ENCODE data around the gene ANKRD45.
"Not testable (repeated sequence)": the region's sequence is repeated elsewhere in the genome, so short reads cannot be mapped to it uniquely, and the experiment has no call there.

ANKRD45 gene

GRCh38 chr1:173702736-173703135, 33.1 kb upstream of the ANKRD45 start:
- TF ChIP-seq CTCF (IDR thresholded peaks at IDR 0.05; ENCODE audit: low read depth, low read length, missing control alignments), result no peak
- DNase-seq (ENCODE audit: extremely low read depth, low read depth), result no peak
- H3K4me3 ChIP-seq (replicated peaks; ENCODE audit: low read depth, low read length), result no peak overlapping the region

DNA sequence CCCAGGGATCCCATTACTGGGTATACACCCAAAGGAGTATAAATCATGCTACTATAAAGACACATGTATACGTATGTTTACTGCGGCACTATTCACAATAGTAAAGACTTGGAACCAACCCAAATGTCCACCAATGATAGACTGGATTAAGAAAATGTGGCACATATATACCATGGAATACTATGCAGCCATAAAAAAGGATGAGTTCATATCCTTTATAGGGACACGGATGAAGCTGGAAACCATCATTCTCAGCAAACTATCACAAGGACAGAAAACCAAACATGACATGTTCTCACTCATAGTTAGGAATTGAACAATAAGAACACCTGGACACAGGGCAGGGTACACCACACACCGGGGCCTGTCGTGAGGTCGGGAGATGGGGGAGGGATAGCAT, 31.6 kb upstream of the ANKRD45 start:
- DNase-seq (ENCODE audit: extremely low read depth, low read depth); H3K4me3 ChIP-seq (replicated peaks; ENCODE audit: low read depth, low read length): not testable (repeated sequence)

DNA sequence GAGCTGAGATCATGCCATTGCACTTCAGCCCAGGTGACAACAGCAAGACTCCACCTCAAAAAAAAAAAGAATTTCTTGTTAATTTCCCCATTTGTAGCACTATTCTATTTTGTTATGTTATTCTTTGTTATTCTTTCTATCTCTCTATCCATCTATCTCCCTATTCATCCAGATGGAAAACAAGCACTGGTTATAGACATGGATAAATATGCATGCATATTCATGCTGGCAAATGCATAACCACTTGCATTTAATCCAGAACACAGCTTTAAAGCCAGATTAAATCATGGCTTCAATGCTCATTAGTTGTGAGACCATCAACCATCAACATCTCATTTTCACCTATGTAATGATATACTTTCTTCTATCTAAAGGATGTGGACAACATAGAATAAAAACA, 23.6 kb upstream of the ANKRD45 start:
- no peak for TF ChIP-seq CTCF (IDR thresholded peaks at IDR 0.05; ENCODE audit: low read depth, low read length, missing control alignments)
- DNase-seq (ENCODE audit: extremely low read depth, low read depth), result no peak
- H3K4me3 ChIP-seq (replicated peaks; ENCODE audit: low read depth, low read length), result no peak overlapping the region

DNA sequence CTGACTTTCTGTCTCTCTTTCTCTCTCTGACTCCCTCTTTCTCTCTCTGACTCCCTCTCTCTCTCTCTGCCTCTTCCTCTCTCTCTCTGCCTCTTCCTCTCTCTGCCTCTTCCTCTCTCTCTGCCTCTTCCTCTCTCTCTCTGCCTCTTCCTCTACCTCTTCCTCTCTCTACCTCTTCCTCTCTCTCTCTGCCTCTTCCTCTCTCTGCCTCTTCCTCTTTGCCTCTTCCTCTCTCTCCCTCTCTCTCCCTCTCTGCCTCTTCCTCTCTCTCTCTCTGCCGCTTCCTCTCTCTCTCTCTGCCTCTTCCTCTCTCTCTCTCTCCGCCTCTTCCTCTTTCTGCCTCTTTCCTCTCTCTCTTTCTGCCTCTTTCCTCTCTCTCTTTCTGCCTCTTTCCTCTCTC, 18.6 kb upstream of the ANKRD45 start:
- TF ChIP-seq CTCF (IDR thresholded peaks at IDR 0.05; ENCODE audit: low read depth, low read length, missing control alignments), result no peak
- no peak for DNase-seq (ENCODE audit: extremely low read depth, low read depth)
- no peak overlapping the region for H3K4me3 ChIP-seq (replicated peaks; ENCODE audit: low read depth, low read length)

GRCh38 chr1:173685121-173685520, 15.5 kb upstream of the ANKRD45 start:
- not testable (repeated sequence) for DNase-seq (ENCODE audit: extremely low read depth, low read depth); H3K4me3 ChIP-seq (replicated peaks; ENCODE audit: low read depth, low read length)

- not testable (repeated sequence) for DNase-seq (ENCODE audit: extremely low read depth, low read depth)
These were observed 14.2 kb upstream of the ANKRD45 start for GRCh38 chr1:173683838-173684237.

DNA sequence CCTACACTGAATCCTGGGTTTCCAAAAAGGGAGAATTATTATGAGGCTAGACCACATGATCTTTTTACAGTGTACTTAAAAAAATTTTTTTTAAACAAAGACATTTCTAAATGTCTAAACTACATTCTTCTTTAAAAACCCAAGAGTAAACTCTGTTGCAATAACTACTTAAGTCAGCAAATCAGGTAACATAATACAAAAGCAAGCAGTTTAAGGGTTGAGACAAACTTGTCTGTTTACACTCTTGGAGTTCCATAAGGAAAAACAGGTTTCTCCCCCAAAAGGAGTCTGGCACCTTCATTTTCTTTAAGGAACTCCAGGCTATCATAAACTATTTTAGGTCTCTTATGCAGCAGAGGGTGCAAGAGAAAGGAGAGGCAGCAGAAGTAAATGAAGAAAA, 12.5 kb upstream of the ANKRD45 start:
- no peak overlapping the region for H3K4me3 ChIP-seq (replicated peaks; ENCODE audit: low read depth, low read length)

More at GRCh38 chr1:173683838-173684237, 14.2 kb upstream of the ANKRD45 start:
- H3K4me3 ChIP-seq (replicated peaks; ENCODE audit: low read depth, low read length), result not testable (repeated sequence)

DNA sequence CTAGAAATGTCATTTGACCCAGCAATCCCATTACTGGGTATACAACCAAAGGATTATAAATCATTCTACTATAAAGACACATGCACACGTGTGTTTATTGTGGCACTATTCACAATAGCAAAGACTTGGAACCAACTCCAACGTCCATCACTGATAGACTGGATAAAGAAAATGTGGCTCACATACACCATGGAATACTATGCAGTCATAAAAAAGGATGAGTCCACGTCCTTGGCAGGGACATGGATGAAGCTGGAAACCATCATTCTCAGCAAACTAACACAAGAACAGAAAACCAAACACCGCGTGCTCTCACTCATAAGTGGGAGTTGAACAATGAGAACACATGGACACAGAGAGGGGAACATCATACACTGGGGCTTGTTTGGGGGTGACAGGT, 10.5 kb upstream of the ANKRD45 start:
- DNase-seq (ENCODE audit: extremely low read depth, low read depth), result not testable (repeated sequence)

More for the DNA sequence above, 12.5 kb upstream of the ANKRD45 start:
- no peak for TF ChIP-seq CTCF (IDR thresholded peaks at IDR 0.05; ENCODE audit: low read depth, low read length, missing control alignments)
- no peak for DNase-seq (ENCODE audit: extremely low read depth, low read depth)

GRCh38 chr1:173674496-173674895, 4.8 kb upstream of the ANKRD45 start:
- not testable (repeated sequence) for DNase-seq (ENCODE audit: extremely low read depth, low read depth); H3K4me3 ChIP-seq (replicated peaks; ENCODE audit: low read depth, low read length)

More for the DNA sequence above, 10.5 kb upstream of the ANKRD45 start:
- not testable (repeated sequence) for H3K4me3 ChIP-seq (replicated peaks; ENCODE audit: low read depth, low read length)

- no peak overlapping the region for H3K4me3 ChIP-seq (replicated peaks; ENCODE audit: low read depth, low read length)
- DNase-seq (ENCODE audit: extremely low read depth, low read depth), result no peak
- TF ChIP-seq CTCF (IDR thresholded peaks at IDR 0.05; ENCODE audit: low read depth, low read length, missing control alignments), result no peak
These were observed 3.0 kb downstream of the ANKRD45 start for GRCh38 chr1:173666646-173667045.
